Measurements from ENCODE around the gene TCF7L1. TPM values are rescaled to one million over a fixed set of nuclear protein-coding genes. Genes with fewer than 3 reads are reported as not detected.
A peak's percentile ranks its signal among the peaks of the same experiment; 100 is the strongest.
"Not testable (repeated sequence)": the region's sequence is repeated elsewhere in the genome, so short reads cannot be mapped to it uniquely, and the experiment has no call there.

TCF7L1 gene
- total RNA-seq, 1 donor from 2014 or later: 15.5 TPM

GRCh38 chr2:85131116-85131515 is 2.1 kb upstream of the TCF7L1 start:
- no peak for DNase-seq (ENCODE audit: low spot score)

GRCh38 chr2:85132397-85132796 is 795 bp upstream of the TCF7L1 start:
- no peak for DNase-seq (ENCODE audit: low spot score)

GRCh38 chr2:85133751-85134254 is 611 bp downstream of the TCF7L1 start:
- DNase-seq (ENCODE audit: low spot score): peak; percentile 48

- DNase-seq (ENCODE audit: low spot score): peak; percentile 47
These were observed 1.2 kb downstream of the TCF7L1 start for GRCh38 chr2:85134255-85134895.

- DNase-seq (ENCODE audit: low spot score): no peak
These were observed 1.9 kb downstream of the TCF7L1 start for GRCh38 chr2:85134896-85135659.

GRCh38 chr2:85135660-85135914 is 2.4 kb downstream of the TCF7L1 start:
- no peak for DNase-seq (ENCODE audit: low spot score)

- no peak for DNase-seq (ENCODE audit: low spot score)
These were observed 4.0 kb downstream of the TCF7L1 start for GRCh38 chr2:85137156-85137555.

- DNase-seq (ENCODE audit: low spot score): no peak
These were observed 10.4 kb downstream of the TCF7L1 start for GRCh38 chr2:85143463-85144082.

GRCh38 chr2:85145116-85145820 is 12.1 kb downstream of the TCF7L1 start:
- no peak for DNase-seq (ENCODE audit: low spot score)

GRCh38 chr2:85148190-85148589 is 15.0 kb downstream of the TCF7L1 start:
- no peak for DNase-seq (ENCODE audit: low spot score)

GRCh38 chr2:85151026-85151425 is 17.8 kb downstream of the TCF7L1 start:
- DNase-seq (ENCODE audit: low spot score): no peak

GRCh38 chr2:85152895-85153294 is 19.7 kb downstream of the TCF7L1 start:
- no peak for DNase-seq (ENCODE audit: low spot score)

- no peak for DNase-seq (ENCODE audit: low spot score)
These were observed 21.0 kb downstream of the TCF7L1 start for GRCh38 chr2:85154048-85154753.

GRCh38 chr2:85155082-85155481 is 21.9 kb downstream of the TCF7L1 start:
- DNase-seq (ENCODE audit: low spot score): not testable (repeated sequence)

- no peak for DNase-seq (ENCODE audit: low spot score)
These were observed 23.0 kb downstream of the TCF7L1 start for GRCh38 chr2:85156153-85156552.

- no peak for DNase-seq (ENCODE audit: low spot score)
These were observed 23.4 kb downstream of the TCF7L1 start for GRCh38 chr2:85156619-85157018.

GRCh38 chr2:85157345-85157744 is 24.2 kb downstream of the TCF7L1 start:
- no peak for DNase-seq (ENCODE audit: low spot score)

GRCh38 chr2:85158559-85159273 is 25.5 kb downstream of the TCF7L1 start:
- no peak for DNase-seq (ENCODE audit: low spot score)

- DNase-seq (ENCODE audit: low spot score): no peak
These were observed 26.4 kb downstream of the TCF7L1 start for GRCh38 chr2:85159589-85159988.

GRCh38 chr2:85160966-85161960 is 28.1 kb downstream of the TCF7L1 start:
- no peak for DNase-seq (ENCODE audit: low spot score)

All from ureter (tissue), 1 donor.